ENCODE results near the gene MASP2.
A peak's percentile ranks its signal among the peaks of the same experiment; 100 is the strongest.
"Not testable (repeated sequence)": the region's sequence is repeated elsewhere in the genome, so short reads cannot be mapped to it uniquely, and the experiment has no call there.

MASP2 gene

DNA sequence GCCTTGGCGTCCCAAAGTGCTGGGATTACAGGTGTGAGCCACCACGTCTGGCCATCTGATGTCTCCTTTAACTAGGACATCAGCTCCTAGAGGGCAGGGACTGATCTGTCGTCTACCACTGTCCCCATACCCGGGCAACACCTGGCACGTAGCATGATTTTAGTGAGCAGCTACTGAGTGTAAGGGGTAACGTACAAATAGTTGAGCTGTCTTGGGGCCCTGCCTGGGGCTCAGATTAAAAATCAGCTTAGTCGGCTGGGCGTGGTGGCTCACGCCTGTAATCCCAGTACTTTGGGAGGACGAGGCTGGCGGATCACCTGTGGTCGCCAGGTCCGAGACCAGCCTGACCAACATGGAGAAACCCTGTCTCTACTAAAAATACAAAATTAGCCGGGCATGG, 11.0 kb upstream of the MASP2 start:
- DNase-seq, result no peak

DNA sequence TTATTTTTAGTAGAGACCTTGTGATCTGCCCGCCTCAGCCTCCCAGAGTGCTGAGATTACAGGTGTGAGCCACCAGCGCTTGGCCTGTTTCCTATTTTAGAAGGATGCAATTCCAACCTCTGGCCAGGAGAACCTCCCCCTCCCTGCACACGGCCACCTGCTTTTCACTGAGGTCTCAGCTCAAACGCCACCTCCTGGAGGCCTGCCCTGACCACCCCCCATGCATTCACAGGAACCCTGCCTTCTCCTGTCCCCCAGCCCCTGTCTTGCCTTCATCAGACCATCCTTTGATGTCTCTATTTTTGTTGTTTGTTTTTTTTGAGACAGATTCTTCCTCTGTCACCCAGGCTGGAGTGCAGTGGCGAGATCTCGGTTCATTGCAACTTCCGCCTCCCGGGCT, 10.4 kb upstream of the MASP2 start:
- no peak for DNase-seq

DNA sequence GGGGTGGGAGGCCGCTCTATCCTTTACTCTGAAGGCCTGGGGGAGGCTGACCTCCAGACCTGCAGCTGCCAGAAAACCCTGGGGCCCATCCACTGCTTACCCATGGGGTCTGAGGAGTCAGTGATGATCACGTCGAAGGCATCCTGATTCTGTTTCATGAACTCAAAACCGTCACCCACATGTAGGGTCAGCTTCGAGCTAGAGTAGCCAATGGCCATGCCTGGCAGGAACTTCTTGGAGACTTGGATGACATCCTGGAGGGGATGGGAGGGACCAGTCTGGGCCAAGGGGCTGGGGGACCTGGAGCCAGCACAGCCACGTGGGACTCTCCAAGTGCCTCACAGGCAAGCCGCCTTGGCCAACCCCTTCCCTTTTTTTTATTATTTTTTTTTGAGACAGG, 9.5 kb upstream of the MASP2 start:
- DNase-seq, result no peak

DNA sequence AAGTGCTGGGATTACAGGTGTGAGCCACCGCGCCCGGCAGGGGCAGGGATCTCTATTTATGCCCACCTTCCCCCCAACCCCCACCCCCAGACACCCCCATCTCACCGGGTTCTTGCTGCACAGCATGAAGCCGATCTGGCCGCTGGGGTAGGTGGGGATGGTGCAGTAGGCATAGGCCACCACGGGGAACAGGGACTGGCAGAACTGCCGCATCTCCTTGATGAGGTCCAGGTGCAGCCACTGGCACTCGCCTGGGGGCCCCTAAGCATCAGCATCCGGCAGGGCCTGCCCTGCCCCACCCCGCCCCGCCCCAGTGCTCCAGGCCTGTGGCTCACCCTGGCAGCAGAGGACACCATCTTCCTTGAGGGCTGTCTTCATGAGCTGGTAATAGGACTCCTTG, 8.6 kb upstream of the MASP2 start:
- DNase-seq, result no peak

DNA sequence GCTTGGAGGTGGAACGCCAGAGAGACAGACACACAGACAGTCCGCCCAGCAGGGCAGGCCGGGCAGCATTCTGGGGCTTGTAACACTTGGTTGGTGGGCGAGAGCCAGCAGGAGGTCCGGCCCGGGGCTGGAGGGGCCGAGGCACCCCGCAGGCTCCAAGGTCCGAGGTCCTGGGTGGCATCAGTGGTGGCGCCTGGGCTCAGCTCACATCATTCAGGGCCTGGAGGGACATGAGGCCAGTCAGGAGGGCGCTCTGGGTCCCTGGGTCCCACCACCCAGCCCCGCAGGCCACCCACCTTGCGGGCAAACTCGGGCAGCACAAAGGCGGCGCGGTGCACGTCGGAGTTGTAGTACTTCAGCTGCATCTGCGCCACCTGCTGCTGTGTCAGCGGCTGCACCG, 7.6 kb upstream of the MASP2 start:
- DNase-seq, result no peak

DNA sequence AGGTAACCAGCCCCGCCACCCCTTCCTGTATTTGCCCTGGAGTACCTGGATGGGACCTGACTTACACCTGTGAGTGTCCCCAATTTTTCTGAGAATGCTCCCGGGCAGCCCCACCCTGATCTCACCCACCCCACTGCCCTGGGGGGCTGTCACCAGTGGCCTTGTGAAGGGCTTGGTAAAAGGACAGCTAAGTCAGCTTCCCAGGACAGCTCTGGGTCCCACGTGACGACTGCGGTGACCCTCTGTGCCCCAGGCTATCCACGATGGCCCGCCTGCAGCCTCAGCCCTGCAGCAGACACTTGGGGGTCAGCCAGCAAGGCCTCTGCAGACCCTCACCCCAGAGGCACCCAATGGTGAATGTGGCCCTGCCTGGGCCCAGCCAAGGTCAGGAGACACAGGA, 7.1 kb upstream of the MASP2 start:
- no peak for DNase-seq

DNA sequence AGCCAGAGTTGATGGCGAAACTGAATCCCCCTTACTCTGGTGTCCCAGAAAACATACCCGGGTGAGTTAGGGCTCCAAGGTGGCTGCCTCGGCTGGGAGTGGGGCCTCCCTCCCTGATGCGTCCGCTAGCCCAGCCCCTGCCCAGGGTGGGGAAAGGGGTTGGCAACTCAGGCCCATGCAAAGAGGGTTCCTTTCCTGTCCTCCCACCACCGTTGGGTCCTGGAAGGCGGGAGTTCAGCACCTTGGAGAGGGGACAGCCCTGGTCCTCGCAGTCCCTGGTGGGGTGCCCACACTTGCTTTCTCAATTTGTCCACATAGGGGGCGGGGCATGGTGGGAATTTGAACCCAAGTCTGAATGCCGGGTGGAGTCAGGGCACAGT, 6.7 kb upstream of the MASP2 start:
- DNase-seq, result no peak

DNA sequence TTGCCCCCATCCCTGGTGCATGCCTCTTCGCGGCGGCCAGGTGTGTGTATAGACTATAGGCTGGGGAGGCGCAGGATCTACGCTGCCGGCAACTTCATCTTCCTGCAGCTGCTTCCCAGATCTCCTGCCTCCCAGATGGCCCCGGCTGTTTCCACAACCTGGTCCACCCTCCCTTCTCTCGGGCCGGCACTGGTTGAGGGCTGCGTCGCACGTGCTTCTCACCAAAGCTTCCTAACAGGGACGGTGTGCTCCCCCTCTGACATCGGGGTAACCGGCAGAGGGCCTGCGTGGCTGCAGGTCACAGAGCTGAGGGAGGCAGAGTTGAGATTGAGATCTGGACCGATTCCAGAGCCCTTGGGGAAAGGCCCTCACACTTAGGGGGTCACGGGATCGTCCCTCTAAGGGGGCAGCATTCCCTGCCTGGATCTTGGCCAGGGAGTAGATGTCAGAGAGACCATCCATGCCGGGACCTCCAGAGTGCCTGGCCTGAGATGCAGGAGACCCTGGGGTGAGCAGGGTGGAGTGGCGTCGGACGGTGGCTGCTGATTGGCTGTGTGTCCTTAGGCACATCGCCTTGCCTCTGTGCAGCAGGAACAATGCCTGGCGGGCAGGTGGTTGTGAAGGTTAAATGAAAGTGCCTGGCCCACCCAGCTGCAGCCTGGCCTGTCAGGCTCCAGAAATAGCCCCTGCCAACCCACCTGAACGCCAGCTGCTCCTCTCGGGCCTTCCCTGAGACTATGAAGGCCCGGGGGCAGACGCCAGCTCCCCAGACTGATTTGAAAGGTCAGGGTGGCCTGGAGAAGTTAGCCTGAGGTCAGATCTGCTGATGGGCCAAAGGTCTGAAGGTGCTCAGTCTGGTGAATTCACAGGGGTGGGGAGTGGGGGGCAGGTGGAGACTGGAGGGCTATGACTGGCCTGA, 6.1 kb upstream of the MASP2 start:
- no peak for DNase-seq

DNA sequence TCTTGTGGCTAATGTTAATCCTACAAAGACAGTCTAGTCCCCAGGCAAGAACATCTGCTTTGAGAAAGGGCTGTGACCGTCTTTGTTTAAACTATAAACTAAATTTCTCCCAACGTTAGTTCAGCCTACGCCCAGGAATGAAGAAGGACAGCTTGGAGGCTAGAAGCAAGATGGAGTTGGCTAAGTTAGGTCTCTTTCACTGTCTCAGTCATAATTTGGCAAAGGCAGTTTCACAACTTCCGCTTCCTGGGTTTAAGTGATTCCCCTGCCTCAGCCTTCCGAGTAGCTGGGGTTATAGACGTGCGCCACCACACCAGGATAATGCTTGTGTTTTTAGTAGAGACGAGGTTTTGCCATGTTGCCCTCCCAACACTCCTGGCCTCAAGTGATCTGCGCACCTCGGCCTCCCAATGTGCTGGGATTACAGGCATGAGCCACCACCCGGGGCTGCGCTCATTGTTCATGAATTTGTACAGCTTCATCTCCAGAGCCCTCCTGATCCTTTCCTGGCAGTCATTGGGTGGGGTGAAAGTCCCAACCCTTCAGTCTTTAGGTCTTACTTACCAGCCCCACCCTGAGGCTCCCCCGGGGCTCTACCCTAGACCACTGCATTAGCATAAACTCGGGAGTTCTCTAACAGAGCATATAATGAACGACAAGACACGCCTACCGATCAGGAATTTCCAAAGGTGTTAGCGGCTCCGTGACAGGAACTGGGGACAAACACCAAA, 4.9 kb upstream of the MASP2 start:
- DNase-seq, result no peak

DNA sequence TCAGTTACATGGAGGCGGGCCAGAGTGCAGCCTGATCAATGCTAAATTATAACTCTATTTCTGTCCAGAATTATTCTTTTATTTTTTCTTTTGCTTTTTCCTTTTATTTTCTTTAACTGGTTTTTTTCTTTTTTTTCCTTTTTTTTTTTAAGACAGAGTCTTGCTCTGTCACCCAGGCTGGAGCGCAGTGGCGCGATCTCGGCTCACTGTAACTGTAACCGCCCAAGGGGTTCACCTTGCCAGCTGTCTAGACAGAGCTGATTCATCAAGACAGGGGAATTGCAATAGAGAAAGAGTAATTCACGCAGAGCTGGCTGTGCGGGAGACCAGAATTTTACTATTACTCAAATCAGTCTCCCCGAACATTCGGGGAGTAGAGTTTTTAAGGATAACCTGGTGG, 4.1 kb upstream of the MASP2 start:
- DNase-seq, result not testable (repeated sequence)

DNA sequence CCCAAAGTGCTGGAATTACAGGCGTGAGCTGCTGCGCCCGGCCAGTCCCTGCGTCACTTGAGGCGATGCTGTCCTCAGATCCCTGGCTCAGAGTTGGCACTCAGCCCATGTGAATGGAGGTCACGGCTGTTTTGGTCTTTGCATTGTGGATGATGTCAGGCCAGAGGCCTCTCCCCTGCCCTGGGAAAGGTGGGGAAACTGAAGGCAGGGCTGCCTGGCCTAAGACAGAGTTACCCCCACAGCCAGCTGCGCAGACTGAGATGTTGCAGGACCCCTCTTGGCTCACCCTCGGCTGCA, 821 bp downstream of the MASP2 start:
- DNase-seq, result no peak

DNA sequence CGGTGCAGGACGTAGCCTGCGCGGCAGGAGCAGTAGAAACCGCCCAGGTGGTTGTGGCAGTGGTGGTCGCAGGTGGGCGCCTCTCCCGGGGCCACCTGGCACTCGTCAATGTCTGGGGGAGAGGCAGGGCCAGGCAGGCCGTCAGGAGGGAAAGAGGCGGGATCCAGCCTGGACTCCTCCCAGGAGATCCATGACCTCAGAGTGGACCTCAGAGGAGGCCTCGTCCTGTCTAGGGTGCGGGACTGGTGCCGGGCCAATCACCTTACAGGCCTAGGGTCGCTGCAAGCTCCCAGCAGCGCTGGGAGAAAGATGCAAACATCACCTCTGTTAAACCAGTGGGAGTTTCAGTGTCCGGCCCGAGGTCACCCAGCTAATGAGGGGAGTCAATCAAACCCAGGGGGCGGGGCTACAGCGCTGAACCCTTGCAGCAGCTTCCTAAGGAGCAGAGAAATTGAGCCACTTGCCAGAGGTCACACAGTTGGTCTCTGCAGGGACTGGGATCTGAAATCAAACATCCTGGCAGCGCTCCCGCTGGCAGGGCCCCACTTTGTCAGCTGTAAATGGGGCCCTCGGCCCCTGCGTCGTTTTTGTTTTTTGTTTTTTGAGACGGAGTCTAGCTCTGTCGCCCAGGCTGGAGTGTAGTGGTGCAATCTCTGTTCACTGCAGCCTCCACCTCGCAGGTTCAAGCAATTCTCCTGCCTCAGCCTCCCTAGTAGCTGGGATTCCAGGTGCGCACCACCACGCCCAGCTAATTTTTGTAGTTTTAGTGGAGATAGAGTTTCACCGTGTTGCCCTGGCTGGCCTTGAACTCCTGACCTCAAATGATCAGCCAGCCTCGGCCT, 1.4 kb downstream of the MASP2 start:
- no peak for DNase-seq

DNA sequence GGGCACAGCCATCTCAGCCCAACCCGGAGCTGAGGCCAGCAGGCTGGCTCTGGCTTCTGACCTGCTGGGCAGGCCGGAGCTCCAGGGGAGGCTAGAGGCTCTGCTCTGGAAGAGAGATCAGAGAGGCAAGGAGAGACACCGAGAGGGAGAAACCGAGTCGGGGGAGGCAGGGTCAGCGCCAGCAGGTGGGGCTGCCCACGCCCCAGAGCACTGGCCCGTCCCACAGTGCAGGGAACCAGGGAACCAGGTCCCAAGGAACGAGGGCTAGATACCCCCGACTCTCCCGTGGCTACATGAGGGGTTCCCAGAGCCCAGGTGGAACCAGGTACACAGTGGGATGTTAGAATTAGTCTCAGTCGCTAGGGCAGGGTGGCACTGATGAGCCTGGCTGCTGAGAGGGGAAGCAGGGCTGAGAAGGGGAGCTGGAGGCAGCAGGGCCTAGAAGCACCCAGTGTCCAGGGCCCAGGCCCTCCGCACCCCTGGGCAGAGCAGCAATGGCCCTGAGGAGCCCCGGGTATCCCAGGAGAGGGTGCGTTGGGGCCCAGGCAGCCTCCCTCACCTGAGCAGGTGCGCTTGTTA, 2.1 kb downstream of the MASP2 start:
- no peak for DNase-seq

DNA sequence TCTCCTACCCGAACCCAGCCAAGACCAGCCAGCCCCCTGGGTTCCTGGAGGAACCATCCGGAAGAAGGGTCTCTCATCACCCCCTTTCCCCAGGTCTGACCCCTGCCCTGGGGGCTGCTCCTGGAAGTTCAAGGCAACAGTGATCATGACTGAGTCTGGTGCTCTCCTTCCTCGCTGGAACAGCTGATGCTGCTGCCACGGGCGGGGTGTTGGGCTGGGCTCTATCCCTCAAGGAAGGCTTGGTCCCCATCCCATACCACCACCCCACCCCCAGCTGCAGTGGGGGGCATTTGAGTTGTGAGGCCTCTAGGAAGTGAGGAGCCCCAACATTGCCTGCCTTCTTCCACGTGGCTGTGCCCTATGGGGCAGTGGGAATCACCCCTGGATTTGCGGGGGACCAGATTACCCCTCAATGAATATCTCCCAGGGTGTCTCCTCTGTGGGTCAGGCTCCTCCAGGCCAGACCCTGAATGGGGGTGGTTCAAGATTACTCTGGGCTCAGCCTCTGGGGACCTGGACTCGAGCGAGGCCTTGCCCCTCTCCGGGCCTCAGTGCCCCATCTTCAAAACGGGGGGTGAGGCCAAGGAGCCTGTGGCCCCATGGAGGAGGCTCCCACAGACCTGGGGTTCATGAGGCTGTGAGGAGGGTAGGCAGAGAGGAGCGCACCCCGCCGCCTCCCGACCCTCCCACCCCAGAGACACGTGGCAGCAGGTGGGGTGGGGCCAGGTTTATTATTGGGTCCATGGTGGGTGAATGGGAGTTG, 2.8 kb downstream of the MASP2 start:
- no peak for DNase-seq

DNA sequence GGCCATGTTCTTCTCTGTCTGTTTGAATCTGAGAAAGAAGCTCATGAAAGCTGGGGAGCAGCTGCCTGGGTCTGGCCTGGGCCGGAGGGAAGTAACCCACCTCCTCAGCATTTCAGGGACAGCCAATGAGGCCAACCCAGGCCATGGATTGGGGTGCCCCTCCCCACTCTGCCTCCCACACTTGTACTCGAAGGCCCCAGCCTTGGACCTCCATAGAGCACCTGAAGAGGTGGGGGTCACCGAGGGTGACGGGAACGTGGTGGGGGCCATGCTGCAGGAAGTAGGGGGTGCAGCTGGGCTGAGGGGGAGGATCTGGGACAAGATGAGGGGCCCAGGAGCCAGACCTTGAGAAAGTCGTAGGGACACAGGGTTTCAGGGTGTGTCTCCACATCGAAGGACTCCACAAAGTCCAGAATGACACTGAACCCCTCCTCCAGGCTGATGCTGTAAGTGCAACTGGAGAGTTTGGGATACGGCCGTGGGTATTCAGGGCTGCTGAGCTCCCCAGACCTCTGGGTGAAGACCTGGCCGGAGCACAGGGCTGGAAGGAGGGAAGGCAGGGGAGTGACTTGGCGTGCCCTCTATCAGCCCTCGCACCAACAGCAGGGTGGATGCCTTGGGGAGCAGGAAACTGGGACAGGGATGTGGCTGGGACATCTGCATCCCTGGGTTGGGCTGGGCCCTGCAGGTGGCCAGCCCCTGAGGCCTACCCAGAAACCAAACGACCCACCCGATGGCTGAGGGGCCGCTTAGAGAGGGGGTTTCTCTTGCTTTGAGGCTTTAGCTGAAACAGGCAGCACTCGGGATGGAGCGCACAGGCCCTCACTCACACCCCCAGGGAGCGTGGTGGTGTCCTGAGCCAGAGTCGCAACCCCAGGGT, 3.8 kb downstream of the MASP2 start:
- no peak for DNase-seq

DNA sequence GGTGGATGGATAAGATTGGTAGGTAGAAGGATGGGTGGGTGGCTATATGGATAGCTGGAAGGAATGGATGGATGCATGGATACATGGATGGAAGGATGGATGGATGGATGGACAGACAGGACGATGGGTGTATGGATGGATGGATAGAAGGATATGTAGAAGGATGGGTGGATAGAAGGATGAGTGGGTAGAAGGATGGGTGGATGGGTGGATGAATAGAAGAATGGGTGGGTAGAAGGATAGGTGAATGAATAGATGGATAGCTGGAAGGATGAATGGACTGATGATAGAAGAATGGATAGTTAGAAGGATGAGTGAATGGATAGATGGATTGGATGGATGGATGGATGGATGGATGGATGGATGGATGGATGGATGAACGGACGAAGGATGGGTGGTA, 5.0 kb downstream of the MASP2 start:
- DNase-seq, result no peak

DNA sequence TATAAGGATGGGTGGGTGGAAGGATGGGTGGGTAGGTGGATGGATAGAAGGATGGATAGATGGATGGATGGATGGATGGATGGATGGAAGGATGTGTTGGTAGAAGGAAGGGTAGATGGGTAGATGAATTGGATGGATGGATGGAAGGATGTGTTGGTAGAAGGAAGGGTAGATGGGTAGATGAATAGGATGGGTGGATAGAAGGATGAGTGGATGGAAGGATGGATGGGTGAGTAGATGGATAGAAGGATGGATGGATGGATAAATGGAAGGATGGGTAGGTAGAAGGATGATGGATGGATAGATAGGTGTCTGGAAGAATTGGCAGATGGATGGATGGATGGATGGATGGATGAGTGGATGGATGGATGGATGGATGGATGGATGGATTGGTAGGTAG, 6.0 kb downstream of the MASP2 start:
- no peak for DNase-seq

DNA sequence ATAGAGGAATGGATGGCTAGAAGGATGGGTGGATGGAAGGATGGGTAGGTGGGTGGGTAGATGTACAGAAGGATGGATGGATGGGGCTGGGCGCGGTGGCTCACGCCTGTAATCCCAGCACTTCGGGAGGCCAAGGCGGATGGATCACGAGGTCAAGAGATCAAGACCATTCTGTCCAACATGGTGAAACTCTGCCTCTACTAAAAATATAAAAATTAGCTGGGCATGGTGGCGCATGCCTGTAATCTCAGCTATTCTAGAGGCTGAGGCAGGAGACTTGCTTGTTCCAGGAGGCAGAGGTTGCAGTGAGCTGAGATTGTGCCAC, 7.0 kb downstream of the MASP2 start:
- not testable (repeated sequence) for DNase-seq

DNA sequence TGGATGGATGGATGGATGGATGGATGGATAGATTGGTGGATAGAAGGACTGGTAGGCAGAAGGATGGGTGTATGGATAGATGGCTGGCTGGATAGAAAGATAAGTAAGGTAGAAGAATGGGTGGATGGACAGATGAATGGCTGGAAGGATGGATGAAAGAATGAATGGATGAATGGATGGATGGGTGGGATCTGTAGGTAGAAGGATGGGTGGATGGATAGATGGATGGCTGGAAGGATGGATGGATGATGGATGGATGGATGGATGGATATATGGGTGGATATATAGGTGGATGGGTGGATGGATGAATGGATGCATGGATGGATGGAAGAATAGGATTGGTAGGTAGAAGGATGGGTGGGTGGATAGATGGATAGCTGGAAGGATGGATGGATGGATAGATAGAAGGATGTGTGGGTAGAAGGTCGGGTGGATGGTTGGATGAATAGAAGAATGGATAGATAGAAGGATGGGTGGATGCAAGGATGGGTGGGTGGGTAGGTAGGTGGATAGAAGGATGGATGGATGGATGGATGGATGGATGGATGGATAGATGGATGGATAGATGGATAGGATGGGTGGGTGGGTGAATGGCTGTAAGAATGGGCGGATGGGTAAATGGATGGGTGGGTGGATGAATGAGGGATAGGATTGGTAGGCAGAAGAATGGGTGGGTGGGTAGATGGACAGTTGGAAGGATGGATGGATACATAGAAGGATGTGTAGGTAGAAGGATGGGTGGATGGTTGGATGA, 7.5 kb downstream of the MASP2 start:
- DNase-seq, result no peak

DNA sequence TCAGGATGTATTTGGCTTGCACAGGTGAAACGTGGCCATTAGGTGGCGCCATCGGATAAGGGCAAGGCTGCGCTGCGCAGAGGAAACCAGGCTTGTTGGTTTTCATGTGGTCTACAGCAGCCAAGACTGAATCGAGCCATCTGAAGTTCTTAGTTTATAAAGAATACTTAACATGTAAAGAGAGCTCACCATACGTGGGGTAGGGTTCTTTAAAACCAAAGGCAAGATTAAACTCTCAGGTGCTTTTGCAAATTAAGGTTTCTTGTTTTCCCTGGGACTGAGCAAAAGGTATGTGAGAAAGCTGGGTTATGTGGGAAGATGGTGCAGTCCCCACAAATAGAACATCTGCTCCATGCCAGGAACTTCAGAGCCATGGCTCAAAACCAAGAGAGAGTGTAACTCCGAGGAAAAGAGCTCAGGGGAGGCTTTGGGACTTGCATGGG, 9.3 kb downstream of the MASP2 start:
- DNase-seq, result peak; percentile 85 to 90
